Neural crest cell (in vitro differentiated cells): ENCODE measurements around the gene ZFAND3. TPM values are rescaled to one million over a fixed set of nuclear protein-coding genes. Genes with fewer than 3 reads are reported as not detected.
"Not testable (repeated sequence)": the region's sequence is repeated elsewhere in the genome, so short reads cannot be mapped to it uniquely, and the experiment has no call there.

Experiments used
- DNase-seq: peaks from one replicate; pipeline ENCODE4 v3.0.0; 2021; ENCODE audit warnings: low read depth, mixed read lengths, low spot score
- H3K27ac Mint-ChIP-seq: one replicate; pipeline ENCODE4 v1.8.0; 2021; ENCODE audit warnings: mild to moderate bottlenecking, mixed read lengths; ENCODE audit not compliant: unreplicated experiment
- H3K27me3 Mint-ChIP-seq: 2 replicates; pipeline ENCODE4 v1.8.0; 2021; ENCODE audit warnings: low read depth, mild to moderate bottlenecking, mixed read lengths
- H3K36me3 Mint-ChIP-seq: 2 replicates; pipeline ENCODE4 v1.8.0; 2021; ENCODE audit warnings: low read depth, mild to moderate bottlenecking, mixed read lengths
- H3K4me1 Mint-ChIP-seq: 2 replicates; pipeline ENCODE4 v1.8.0; 2021; ENCODE audit warnings: mixed read lengths
- H3K4me3 Mint-ChIP-seq: one replicate; pipeline ENCODE4 v1.8.0; 2021; ENCODE audit warnings: mild to moderate bottlenecking, mixed read lengths
- H3K9me3 Mint-ChIP-seq: 2 replicates; pipeline ENCODE4 v1.8.0; 2021; ENCODE audit warnings: mixed read lengths
- CTCF ChIP-seq: fragments of 200-600 bp; sonication (generic); conservative IDR thresholded peaks from 2 replicates; pipeline ENCODE4 v1.5.0; 2021; ENCODE audit warnings: antibody characterized with exemption, mild to moderate bottlenecking
- total RNA-seq: library from RNA; stranded (reverse); gene quantifications from 2 replicates; pipeline ENCODE4 v1.2.1, GENCODE V29; 2021

The ZFAND3 gene
- total RNA-seq, 1 donor from 2014 or later = 65.9 TPM

- H3K27ac Mint-ChIP-seq = no peak overlapping the region
- H3K4me1 Mint-ChIP-seq = peaks cover 31% of the 10 kb centered on the region
- H3K9me3 Mint-ChIP-seq = peaks cover 5% of the 10 kb centered on the region
- H3K27me3 Mint-ChIP-seq = no peaks in the 10 kb centered on the region
- H3K36me3 Mint-ChIP-seq = peaks cover 9% of the 10 kb centered on the region
- no peak overlapping the region for H3K4me3 Mint-ChIP-seq
- no peak for TF ChIP-seq CTCF
- DNase-seq = no peak
These were observed 55.2 kb downstream of the ZFAND3 start for GRCh38 chr6:37874726-37875125.

- no peak overlapping the region for H3K4me3 Mint-ChIP-seq
- H3K36me3 Mint-ChIP-seq = peaks cover 9% of the 10 kb centered on the region
- peaks cover 27% of the 10 kb centered on the region for H3K4me1 Mint-ChIP-seq
- no peak overlapping the region for H3K27ac Mint-ChIP-seq
- TF ChIP-seq CTCF = no peak
- no peak for DNase-seq
- no peaks in the 10 kb centered on the region for H3K27me3 Mint-ChIP-seq
- H3K9me3 Mint-ChIP-seq = peaks cover 5% of the 10 kb centered on the region
These were observed 56.2 kb downstream of the ZFAND3 start for GRCh38 chr6:37875561-37876309.

GRCh38 chr6:37876843-37877242, 57.3 kb downstream of the ZFAND3 start:
- H3K27me3 Mint-ChIP-seq = no peaks in the 10 kb centered on the region
- TF ChIP-seq CTCF = no peak
- no peak overlapping the region for H3K27ac Mint-ChIP-seq
- H3K4me3 Mint-ChIP-seq = no peak overlapping the region
- peaks cover 23% of the 10 kb centered on the region for H3K4me1 Mint-ChIP-seq
- peaks cover 9% of the 10 kb centered on the region for H3K36me3 Mint-ChIP-seq
- no peak for DNase-seq
- H3K9me3 Mint-ChIP-seq = peaks cover 5% of the 10 kb centered on the region

- Mint-ChIP-seq H3K27ac (no peak overlapping the region), H3K4me3 (no peak overlapping the region), H3K4me1 (peaks cover 17% of the 10 kb centered on the region), H3K9me3 (peaks cover under 1% of the 10 kb centered on the region), H3K27me3 (no peaks in the 10 kb centered on the region), H3K36me3 (peaks cover 3% of the 10 kb centered on the region)
- no peak for TF ChIP-seq CTCF
- no peak for DNase-seq
These were observed 58.0 kb downstream of the ZFAND3 start for GRCh38 chr6:37877373-37878149.

GRCh38 chr6:37878150-37878710, 58.7 kb downstream of the ZFAND3 start:
- DNase-seq = no peak
- Mint-ChIP-seq H3K27ac (no peak overlapping the region), H3K36me3 (peaks cover 2% of the 10 kb centered on the region), H3K27me3 (no peaks in the 10 kb centered on the region), H3K4me3 (no peak overlapping the region), H3K9me3 (no peaks in the 10 kb centered on the region), H3K4me1 (peaks cover 20% of the 10 kb centered on the region)
- TF ChIP-seq CTCF = no peak

- H3K4me3 Mint-ChIP-seq, H3K27me3 Mint-ChIP-seq, H3K27ac Mint-ChIP-seq, H3K9me3 Mint-ChIP-seq, DNase-seq, H3K36me3 Mint-ChIP-seq: not testable (repeated sequence)
- H3K4me1 Mint-ChIP-seq = peaks cover 20% of the 10 kb centered on the region
These were observed 61.1 kb downstream of the ZFAND3 start for GRCh38 chr6:37880602-37881001.
